GM18520 (cell line): ENCODE data around the gene FAM181A.

ENCODE experiments used
- ATAC-seq: cut with Tn5 transposase; IDR thresholded peaks from one replicate; pipeline ENCODE4 v1.9.1; 2021; ENCODE audit not compliant: unreplicated experiment

FAM181A gene

GRCh38 chr14:93947282-93947681, 20.1 kb downstream of the FAM181A start:
- ATAC-seq: no peak

DNA sequence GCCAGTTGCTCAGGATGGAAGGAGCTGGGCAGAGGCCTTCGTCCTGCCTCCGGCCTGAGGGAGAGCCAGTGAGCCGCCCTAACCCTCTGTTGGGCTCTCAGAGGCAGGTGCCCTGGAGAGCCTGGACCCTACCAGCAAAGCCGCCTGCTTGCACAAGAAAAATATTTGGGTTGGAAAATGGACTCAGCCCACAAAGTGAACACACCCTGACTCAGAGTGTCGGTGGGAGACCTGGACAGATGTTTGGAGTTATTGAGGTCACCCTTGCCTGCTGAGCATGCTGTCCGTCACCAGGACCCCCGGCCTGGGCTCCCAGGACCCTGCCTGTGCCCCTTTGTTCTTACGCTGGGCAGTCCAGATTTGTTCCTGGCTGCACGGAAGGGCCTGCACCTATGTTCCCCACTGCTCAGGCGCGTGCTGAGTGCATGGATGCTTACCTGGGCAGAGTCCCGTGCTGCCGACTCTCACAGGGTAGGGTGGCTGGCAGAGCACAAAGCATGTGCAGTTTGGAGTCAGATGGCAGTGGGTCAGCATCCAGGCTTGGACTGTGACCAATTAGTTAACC, 22.4 kb downstream of the FAM181A start:
- ATAC-seq: no peak

GRCh38 chr14:93950948-93951634, 23.9 kb downstream of the FAM181A start:
- ATAC-seq: no peak

- no peak for ATAC-seq
These were observed 24.7 kb downstream of the FAM181A start for GRCh38 chr14:93951635-93952540.

DNA sequence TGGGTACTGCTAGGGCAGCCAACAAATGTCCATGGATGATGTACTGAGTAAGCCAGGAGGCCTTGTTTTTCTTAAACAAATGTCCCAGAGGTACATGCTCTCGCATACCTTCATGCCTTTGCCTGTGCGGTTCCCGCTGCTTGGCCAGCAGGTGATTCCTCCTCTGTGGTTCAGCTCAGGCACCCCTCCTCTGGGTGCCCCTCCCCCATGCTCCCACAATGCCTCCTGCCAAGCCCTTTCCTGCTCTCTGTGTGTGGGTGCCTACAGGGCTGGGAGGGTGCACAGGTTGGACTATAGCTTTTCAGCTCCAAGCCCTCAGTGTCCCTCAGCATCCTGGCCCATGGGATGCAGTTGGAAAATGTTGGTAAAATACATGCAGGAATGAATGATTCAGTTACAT, 25.7 kb downstream of the FAM181A start:
- no peak for ATAC-seq

DNA sequence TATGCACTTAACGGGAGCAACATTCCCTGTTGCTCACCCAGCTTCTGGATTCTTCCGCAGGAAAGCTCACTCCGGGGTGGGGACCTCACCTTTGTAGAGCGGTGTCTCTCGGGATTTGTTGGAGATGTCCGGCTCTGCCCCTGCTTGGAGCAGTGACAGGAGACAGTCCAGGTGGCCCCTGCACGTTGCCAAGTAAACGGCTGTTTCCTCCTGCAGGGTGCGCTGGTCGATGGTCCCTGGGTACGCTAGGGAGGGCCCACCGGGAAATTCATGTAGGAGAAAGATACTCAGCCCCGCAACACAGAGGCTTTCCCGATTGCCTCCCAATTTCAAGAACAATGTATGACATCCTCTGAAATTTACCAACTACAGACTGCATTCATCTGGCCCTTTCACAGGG, 26.1 kb downstream of the FAM181A start:
- ATAC-seq: no peak

DNA sequence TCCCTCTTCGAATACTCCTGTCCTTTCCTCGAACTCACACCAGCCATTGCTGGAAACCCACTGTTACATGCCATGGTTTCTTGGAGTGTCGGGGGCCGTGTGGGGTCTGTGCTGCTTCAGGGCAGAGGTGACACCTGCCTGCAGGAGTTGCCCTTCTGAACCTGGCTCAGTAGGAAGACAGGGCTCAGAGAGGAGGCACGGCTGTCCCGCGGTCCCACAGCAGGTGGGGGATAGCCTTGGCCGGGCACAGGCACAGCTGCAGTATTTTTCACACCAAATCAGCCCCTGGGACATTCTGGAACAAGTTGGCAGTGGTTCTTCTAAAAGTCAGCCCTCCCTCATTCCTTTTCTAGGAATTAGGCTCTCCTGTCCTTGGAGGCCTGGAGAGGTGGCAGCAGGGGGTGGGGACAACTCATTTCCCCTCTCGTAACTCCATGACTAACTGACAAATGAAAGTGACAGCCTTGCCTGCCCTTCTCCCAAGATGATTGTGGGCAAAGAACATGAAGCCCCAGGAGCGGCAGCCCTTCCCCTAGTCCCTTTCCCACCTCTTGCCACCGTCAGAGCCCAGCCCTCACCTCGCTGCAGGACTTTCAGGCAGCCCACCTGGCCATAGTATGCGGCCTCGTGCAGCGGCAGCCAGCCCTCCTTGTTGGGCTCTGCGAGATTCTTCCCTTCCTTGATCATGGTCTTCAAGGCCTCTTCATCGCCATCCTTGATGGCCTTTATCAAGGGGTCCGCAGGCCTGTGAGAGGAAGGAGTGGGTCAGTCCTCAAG, 26.8 kb downstream of the FAM181A start:
- no peak for ATAC-seq

GRCh38 chr14:93954516-93954830, 27.3 kb downstream of the FAM181A start:
- ATAC-seq: no peak

GRCh38 chr14:93954900-93955849, 28.0 kb downstream of the FAM181A start:
- no peak for ATAC-seq

- no peak for ATAC-seq
These were observed 28.8 kb downstream of the FAM181A start for GRCh38 chr14:93955850-93956481.

- ATAC-seq: no peak
These were observed 29.6 kb downstream of the FAM181A start for GRCh38 chr14:93956514-93957332.

DNA sequence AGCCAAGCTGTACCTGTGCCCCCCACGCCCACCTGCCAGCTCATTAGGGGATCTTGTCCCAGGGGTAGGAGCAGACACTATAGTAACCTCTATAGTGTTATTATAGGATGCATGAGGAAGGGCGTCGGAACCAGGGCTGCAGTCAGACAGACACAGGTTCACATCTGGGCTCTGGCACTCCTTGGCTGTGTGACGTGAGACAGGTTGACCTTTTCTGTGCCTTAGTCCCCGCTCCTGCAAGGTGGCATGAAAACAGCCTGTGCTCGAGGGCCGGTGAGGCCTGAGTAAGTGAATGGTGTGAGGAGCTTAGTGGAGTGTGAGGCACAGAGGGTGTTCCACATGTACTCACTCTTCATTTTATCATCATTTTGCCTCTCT, 30.2 kb downstream of the FAM181A start:
- no peak for ATAC-seq

DNA sequence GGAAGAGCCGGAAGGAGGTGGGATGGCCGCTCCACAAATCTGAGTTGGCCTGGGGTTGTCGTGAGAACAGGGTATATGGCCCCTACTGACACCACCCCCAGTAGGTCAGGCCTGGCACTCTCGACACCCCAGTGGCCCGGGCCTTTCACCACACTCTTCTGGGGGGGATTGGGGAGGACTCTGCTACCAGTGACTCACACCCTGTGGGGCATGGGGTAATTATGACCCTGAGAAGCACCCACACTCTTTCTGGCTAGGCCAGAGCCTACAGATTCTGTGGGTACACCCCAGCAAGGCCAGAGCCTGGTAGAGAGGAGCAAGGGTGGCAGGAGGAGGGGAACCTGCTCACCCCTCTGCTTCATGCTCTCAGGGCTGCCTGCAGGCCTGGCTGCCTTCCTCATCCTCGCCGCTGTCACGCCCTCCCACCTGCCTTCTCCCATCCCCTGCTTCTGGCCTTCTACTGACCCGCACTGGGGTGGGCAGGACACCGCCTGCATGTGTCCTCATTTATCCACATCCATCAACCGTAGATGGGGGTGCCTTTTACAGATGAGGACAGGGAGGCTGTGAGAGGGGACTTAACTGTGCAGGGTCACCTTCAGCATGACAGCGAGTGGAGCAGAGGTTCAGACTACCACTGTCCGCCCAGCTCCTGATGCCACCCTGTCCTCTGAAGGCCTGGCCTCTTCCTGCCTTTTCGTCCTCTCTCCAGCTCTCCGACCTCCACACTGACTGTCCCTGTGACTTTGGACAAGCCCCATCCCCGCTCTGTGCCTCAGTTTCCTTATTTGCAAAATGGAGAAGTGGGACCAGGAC, 30.8 kb downstream of the FAM181A start:
- ATAC-seq: no peak

- no peak for ATAC-seq
These were observed 31.6 kb downstream of the FAM181A start for GRCh38 chr14:93958567-93959238.

DNA sequence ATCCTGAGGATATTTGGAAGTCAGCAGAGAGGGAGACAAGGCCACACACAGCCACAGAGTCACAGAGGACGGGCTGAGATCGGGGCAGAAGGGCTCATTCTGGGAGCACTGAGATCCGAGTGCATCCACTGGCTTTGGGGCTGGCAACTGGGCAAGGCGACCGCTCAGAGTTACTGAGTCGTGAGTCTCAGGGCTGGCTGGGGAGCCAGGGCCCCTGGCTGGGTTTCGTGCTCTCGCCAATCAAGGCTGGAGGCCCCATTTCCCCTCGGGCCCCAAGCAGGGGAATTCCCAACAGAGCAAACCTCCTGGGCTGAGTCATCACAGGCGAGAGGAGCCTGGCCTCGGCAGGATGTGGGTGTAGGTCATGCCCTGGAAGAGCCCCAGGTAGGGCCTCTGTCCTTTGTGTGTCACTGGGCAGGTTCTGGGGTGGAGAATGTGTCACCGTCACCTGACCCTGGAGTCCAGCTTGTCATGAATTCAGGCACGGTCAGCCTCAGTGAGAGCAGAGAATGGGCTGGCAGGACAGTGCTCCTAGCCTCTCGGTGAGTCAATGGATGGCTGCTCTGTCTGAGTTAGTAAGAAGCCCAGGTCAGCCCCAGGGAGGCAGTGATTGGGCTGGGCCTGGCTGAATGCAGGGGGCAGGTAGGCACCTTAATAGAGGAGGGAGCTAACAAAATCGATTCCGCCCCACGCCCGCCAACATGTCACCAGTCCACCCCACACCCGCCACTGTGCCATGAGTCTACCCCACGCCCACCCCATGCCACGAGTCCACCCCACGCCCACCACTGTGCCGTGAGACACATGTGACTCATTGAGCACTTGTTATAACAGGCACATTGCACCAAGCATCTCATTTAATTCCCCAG, 32.3 kb downstream of the FAM181A start:
- ATAC-seq: peak; percentile 68

DNA sequence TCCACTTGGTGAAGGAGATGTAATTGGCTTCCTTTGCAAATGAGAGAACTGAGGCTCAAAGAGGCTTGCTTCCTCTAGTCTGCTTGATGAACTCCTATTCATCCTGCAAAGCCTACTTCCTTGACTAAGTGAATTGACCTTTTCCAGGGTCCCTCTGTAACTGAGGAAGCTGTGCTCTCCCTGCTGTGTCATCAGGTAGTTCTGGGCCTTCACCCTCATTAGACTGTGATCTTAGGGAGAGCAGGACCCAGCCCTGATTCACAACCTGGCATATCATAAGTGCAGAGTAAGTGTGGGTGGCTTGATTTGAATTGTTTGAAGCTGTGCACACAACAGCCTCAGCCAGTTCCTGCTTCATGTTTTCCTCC, 32.9 kb downstream of the FAM181A start:
- ATAC-seq: no peak
